Islet precursor cell (in vitro differentiated cells): ENCODE measurements around the gene GRB10.

Source experiments
- DNase-seq: peaks from one replicate; pipeline ENCODE4 v3.0.0-alpha.2; 2018

The GRB10 gene

GRCh38 chr7:50629238-50629901 is 153.3 kb downstream of the GRB10 start:
- peak; percentile 45 for DNase-seq

GRCh38 chr7:50628434-50629084 is 154.1 kb downstream of the GRB10 start:
- DNase-seq, result peak; percentile 51

DNA sequence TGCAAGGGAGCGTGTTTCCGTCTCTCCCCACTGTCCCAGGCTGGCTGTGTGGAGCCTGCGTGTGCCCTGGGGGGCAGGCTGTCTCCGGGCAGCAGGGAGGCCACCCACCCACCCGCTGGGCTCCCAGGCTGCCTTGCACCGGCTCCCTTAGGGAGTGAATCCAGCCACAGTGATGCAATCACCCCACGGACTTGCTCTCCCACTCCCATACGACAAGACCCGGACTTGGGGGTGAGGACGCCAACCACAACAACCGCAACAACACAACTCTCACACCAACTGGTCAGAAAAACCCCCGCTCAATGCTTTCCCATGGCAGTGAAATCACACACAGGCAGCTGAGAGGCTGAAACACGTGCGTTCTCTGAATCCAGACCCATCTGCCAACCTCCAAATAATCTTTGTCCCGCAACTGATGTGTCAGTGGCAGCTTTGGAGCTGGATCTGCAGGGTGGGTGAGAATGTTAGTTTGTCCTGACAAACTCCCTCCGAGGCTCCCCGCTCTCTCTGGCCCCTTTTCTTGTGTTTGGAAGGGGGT is 154.8 kb downstream of the GRB10 start:
- peak; percentile 53 for DNase-seq

DNA sequence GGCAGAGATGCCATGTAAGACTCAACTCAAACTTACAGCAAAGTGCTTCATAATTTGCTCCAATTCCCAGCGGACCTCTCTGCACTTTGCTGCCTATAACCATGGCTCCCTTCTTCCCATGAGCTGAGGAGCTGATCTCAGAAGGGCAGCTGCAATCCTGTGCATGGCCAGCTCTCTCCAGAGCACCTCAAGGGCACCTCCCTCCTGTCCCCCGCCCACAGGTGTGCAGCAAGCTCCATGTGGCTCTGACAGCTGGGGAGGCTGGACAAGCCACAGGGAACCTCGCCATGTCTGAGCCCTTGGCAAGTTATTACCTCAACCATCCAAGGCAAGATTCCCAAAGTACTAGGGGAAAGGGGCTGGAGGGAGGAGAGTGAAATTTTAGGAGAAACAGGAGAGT is 156.4 kb downstream of the GRB10 start:
- DNase-seq, result no peak

DNA sequence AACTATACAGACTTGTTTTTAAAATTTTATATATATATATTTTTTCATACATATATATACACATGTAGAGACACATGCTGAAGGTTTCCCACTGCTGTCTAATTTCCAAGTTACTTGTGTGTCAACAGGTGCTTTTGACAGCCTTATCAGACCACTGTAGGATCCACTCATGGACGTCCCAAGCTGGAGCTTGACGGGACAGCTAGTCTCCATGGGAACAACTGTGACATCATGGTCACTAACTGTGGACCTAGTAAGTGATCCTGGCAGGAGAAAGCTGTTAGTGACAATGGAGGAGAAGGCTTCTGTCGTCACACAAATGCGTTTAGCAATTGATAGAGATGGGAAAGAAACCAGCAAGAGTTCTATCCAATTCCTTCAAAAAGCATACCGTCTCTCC is 157.3 kb downstream of the GRB10 start:
- no peak for DNase-seq

DNA sequence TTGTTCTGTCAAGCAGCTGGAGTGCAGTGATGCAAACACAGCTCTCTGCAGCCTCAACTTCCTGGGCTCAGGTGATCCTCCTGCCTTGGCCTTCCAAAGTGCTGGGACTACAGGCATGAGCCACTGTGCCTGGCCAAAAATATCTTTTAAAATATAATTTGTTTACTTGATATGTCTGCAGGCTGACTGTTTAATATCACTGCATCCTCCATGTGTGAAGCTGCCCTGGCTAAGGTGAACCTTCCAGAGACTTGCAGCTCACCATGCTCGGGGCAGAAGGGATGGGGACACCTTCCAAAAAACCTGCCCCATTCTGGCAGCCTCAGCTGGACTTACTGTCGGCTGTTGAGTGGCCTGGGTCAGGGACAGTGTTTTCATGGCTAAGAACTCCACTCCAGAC is 159.9 kb downstream of the GRB10 start:
- DNase-seq, result no peak

DNA sequence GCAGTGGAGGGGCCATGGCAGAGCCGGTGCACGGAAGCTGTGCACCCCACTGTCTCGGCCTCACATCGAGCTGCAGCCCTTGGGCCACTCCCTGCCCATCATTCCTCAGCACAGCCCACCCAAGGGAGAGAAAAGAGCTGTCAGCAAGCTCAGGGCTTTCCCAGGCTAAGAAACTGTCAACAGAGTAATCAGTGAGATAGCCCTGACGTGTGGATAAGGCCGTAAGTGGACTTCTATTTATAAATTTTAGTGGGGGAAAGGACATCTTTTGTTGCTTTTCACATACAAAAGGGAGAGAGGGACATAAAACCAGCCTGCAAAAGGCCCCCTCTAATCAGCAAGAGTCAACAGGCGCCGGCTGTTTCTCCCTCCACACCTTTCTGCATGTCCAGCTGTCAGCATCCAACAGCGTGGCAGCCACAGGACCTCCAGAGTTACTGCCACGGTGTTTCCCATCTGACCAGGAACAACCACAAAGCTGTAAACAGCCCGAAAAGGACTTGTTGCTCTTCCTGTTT is 160.7 kb downstream of the GRB10 start:
- DNase-seq, result no peak

DNA sequence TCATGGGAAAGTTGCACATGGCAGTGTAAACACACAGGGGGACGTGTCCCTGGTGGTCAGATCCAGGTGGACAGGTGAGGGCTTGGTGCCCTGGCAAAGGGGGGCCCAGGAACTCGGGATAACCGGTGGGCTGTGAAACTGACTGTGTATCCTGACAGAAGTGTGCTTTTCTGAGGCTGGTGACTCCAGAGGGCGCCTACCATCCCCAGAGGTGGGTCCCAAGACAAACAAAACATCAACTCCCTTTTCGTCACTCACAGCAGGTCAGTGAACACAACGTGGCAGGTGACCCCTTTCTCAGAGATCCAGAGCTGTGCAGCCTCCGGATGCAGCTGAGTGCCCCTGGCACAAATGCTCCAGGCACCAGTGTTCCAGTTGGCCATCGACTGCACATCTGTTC is 161.5 kb downstream of the GRB10 start:
- no peak for DNase-seq

GRCh38 chr7:50620433-50620832 is 162.3 kb downstream of the GRB10 start:
- no peak for DNase-seq

DNA sequence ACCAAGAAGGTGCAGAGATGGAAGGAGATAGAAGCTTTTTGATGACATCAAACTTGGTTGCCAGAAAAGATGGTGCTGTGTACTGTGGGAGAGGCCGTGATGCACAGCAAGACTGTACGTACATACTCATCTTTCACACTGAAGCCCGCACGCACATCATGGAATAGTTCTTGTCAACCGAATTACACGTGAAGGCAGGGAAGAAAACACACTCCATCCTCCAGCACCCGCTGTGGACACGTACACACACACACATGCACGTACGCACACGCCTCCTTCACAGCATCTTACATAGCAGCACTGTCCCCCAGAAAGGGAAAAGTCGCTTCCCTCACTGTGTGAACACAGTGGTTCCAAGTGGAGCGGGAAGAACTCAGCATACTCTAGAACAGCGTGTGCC is 163.0 kb downstream of the GRB10 start:
- DNase-seq, result no peak

GRCh38 chr7:50618281-50618680 is 164.4 kb downstream of the GRB10 start:
- DNase-seq, result no peak

DNA sequence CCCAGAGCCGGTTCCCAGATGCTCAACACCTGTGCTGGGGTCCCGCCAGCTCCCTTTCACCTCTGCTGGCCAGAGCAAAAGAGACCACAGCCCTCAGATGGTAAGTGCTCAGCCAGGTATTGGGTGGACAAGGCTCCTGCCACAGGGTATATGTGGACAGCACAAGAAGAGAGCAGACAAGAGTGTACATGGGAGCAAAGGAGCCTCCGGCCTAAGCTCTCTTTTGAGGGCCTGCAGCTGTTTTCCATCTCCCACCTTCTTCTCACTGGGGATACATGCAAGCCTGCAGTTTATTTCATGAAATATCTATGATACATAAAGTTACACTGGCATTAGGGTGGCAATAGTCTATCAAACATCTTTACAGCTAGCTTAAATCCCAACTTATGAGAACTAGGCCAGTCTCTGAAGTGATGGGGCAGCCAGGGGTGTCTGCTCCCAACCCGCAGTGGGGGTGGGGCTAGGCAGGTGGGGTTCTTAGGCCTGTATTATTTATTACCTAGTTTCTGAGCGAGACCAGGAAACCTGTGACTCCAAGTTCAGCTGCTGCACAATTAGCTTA is 167.1 kb downstream of the GRB10 start:
- DNase-seq, result no peak

- DNase-seq, result no peak
These were observed 167.8 kb downstream of the GRB10 start for GRCh38 chr7:50614721-50615518.

DNA sequence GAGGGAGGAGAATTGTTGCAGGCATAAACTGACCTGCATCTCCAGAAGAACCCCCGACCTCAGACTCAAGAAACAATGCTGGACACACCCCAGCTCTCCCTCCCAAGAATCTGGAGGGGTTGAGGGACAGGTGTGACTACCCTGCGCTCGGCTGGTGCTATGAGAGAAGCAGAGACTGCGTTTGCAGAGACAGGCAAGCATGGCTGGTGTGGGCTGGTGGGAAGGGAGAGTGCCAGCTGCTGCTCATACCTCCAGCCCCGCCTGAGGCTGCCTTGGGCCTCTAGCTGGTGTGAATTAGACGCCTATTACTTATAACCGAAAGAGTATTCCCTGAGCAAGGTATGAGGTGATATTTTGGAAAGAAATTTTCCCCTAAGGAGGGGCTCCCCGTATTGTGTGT is 169.2 kb downstream of the GRB10 start:
- no peak for DNase-seq

GRCh38 chr7:50612704-50613103 is 170.0 kb downstream of the GRB10 start:
- no peak for DNase-seq

GRCh38 chr7:50610521-50611277 is 172.0 kb downstream of the GRB10 start:
- DNase-seq, result no peak

GRCh38 chr7:50608196-50608906 is 174.3 kb downstream of the GRB10 start:
- no peak for DNase-seq

DNA sequence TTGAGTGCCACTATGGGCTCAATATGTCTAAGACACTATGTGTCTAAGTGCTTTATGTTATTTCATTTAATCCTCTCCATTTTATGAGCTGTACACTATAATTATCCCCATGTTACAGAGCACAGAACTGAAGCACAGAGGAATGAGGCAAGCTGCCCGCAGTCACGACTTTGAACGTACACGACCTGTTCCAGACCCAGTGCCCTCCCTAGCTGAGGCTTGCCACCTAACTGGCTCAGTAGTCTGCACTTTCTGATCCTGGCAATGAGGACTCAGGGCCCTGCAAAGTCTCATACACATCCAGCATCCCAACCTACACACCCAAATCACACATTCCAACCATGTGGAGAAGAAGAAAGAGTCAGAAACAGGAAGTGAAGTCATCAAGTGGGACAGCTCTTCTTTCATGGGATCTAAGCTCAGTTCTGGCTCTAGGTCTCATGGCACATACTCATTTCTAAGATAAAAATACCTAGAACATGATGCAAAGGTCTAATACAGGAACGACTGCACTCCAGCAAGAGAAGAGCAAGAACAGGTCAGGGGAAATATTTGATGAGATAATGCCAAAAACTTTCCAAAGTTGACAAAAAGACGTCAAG is 175.1 kb downstream of the GRB10 start:
- DNase-seq, result no peak

DNA sequence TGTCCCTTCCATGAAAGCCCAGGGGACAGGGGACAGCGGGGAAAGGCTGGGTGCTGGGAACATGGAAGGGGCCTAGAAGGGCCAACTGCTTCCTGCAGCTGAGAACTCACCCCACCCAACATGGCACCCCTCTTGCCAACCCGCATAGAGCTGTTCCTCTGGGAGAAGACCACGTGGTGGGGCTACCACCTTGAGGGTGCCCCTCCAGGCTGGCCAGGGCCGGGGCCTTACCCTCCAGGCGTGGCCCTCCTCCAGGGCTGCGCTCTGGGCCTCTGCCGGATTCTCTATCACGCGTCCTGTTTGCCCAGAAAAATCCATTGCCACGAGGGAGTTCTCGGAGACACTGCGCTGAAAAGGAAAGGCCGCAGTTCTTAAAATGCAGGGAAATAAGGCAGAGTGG is 177.6 kb downstream of the GRB10 start:
- DNase-seq, result no peak

DNA sequence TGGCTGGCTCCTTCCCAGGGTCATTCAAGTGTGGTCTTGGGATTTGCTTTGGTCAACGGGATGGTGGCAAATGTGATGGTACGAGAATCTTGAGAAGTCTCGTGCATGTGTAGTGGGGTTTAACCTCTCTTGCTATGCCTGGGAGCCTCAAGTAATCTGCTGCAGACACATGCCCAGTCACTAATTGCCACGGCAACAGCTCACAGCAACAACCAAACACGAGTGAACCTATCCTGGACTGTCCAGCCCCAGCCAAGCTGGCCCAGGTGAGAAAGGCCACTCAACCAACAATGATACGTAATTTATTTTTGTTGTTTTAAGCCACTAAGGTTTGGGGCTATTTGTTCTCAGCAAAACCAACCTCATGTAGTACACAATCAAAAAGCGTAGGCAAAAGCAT is 179.4 kb downstream of the GRB10 start:
- no peak for DNase-seq

DNA sequence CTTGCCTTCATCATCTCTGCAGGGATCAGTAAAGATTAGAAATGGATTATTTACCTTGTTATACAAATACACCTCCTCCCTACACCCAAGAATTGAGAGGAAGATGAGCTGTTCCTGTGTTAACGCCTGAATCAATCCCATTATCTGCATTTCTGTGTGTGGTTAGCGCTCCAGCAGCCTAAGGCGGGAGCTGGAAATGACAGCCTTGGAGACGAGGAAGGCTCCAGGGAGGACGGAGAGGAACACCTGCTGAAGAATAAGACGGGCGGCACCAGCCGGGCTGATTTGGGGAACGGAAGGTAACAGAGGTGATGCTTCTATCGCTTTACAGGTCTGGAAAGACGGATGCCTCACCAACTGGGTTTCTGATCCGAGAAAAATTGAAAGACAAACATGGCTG is 183.3 kb downstream of the GRB10 start:
- DNase-seq, result no peak
